BLaER1 (cell line): ENCODE results near the gene NTPCR.

Experiments used
- H3K27ac ChIP-seq: shearing (Covaris generic); formaldehyde crosslinking; 2 replicates; pipeline ENCODE4 v1.8.1; 2022
- H3K27me3 ChIP-seq: shearing (Covaris generic); formaldehyde crosslinking; 2 replicates; pipeline ENCODE4 v1.8.1; 2022
- H3K36me3 ChIP-seq: shearing (Covaris generic); formaldehyde crosslinking; 2 replicates; pipeline ENCODE4 v1.8.1; 2022
- H3K4me1 ChIP-seq: shearing (Covaris generic); formaldehyde crosslinking; 2 replicates; pipeline ENCODE4 v1.8.1; 2022
- H3K4me2 ChIP-seq: shearing (Covaris generic); formaldehyde crosslinking; 2 replicates; pipeline ENCODE4 v1.8.1; 2022
- H3K4me3 ChIP-seq: shearing (Covaris generic); formaldehyde crosslinking; 2 replicates; pipeline ENCODE4 v1.8.1; 2022
- H3K9ac ChIP-seq: shearing (Covaris generic); formaldehyde crosslinking; 2 replicates; pipeline ENCODE4 v1.8.1; 2022
- H3K9me3 ChIP-seq: shearing (Covaris generic); formaldehyde crosslinking; 2 replicates; pipeline ENCODE4 v1.8.1; 2022
- H4K20me1 ChIP-seq: shearing (Covaris generic); formaldehyde crosslinking; 2 replicates; pipeline ENCODE4 v1.8.1; 2022
- Cebpa-rat ChIP-seq: shearing (Covaris generic); IDR thresholded peaks from 2 replicates; pipeline ENCODE4 v1.8.1; 2022

The NTPCR gene

DNA sequence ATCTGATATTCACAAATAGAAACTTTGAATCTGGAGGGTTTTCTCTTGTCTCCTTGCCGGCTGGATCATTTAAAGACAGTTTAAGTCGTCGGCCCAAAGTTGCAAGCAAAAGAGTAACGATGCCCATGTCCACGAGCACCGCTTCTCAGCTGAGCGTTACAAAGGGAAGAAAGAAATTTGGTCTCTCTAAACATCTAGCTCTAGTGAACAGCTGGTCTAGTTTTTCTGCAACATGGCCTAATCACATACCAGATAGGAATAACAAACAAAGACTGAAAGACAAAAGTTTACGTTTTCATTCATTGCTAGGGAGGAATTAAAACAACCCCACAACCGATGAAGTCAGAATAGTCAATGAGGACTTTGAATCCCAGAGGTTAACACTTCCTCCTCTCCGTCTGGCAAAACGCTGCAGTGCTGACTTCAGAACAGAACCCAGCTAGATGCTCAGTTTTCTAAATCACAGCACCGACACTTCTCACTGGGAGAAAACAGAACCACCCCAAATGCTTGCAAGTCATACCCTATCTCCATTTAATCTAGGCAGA is 69.4 kb downstream of the NTPCR start:
- no peaks in the 10 kb centered on the region for H4K20me1 ChIP-seq

GRCh38 chr1:233020426-233020825 is 70.0 kb downstream of the NTPCR start:
- Histone ChIP-seq H3K4me2 (peak overlapping the region; percentile 50), H3K36me3 (0 out of 2 replicates have a peak, but pooled peaks cover 6% of the 10 kb centered on the region), H3K9me3 (no peaks in the 10 kb centered on the region), H3K4me3 (no peak overlapping the region), H4K20me1 (no peaks in the 10 kb centered on the region), H3K4me1 (peaks cover 17% of the 10 kb centered on the region), H3K27me3 (no peaks in the 10 kb centered on the region), H3K9ac (no peak overlapping the region), H3K27ac (no peak overlapping the region)
- no peak for TF ChIP-seq Cebpa-rat

More for the DNA sequence above, 69.4 kb downstream of the NTPCR start:
- Histone ChIP-seq H3K4me2 (peak overlapping the region; percentile 50), H3K36me3 (0 out of 2 replicates have a peak, but pooled peaks cover 6% of the 10 kb centered on the region), H3K9me3 (no peaks in the 10 kb centered on the region), H3K4me1 (peaks cover 17% of the 10 kb centered on the region), H3K27ac (no peak overlapping the region), H3K9ac (no peak overlapping the region), H3K4me3 (no peak overlapping the region), H3K27me3 (no peaks in the 10 kb centered on the region)
- TF ChIP-seq Cebpa-rat = no peak

- no peak overlapping the region for H3K4me2 ChIP-seq
- H3K9me3 ChIP-seq = no peaks in the 10 kb centered on the region
- no peaks in the 10 kb centered on the region for H3K27me3 ChIP-seq
- no peak overlapping the region for H3K9ac ChIP-seq
- no peak for TF ChIP-seq Cebpa-rat
- no peaks in the 10 kb centered on the region for H4K20me1 ChIP-seq
- H3K36me3 ChIP-seq = 0 out of 2 replicates have a peak, but pooled peaks cover 6% of the 10 kb centered on the region
- peaks cover 12% of the 10 kb centered on the region for H3K4me1 ChIP-seq
- no peak overlapping the region for H3K27ac ChIP-seq
- H3K4me3 ChIP-seq = no peak overlapping the region
Measured at GRCh38 chr1:233022246-233022645, 71.8 kb downstream of the NTPCR start.

DNA sequence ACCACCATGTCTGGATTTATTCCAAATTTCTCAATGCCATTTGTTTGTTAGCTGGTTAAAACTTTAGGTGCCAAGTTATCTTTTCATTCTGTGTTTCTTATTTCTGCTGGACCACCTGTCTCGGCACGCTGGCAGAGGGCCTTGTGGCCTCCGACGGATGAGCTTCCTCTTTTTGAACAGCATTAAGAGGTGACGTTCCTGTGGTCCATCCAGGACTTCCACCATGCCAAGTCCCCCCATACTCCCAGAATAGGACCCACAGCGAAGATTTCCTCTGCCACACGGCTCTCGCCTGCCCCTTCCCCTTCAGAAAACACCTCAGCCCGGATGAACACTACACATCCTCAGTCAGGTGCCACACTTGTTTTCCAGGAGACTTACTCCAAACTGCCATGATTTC is 73.8 kb downstream of the NTPCR start:
- 0 out of 2 replicates have a peak, but pooled peaks cover 4% of the 10 kb centered on the region for H3K36me3 ChIP-seq
- H3K9me3 ChIP-seq = no peaks in the 10 kb centered on the region
- H3K4me1 ChIP-seq = peaks cover 19% of the 10 kb centered on the region
- H3K4me2 ChIP-seq = no peak overlapping the region
- H3K27me3 ChIP-seq = no peaks in the 10 kb centered on the region
- no peak overlapping the region for H3K4me3 ChIP-seq
- no peak for TF ChIP-seq Cebpa-rat
- no peak overlapping the region for H3K9ac ChIP-seq
- no peak overlapping the region for H3K27ac ChIP-seq
- H4K20me1 ChIP-seq = no peaks in the 10 kb centered on the region

DNA sequence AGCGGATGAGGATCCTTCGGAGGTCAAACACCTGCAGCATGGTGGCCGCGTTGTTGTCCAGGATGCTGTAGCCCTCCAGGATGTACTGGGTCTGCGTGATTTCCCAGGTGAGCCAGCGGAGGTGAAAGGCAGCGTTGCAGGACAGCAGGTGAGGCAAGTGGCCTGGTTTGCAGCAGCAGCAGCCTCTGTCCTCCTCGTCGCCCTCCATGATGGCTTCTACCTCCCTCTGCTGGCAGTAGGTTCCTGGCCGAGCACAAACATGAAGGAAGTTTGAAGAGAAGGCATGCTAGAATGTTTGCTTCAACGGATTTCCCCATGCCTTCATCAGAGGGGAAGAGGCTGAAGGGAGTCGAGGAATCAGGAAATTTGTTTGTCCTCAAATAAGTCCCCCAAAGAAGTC is 74.7 kb downstream of the NTPCR start:
- Histone ChIP-seq H3K9ac (no peak overlapping the region), H3K4me2 (no peak overlapping the region), H3K27ac (no peak overlapping the region), H4K20me1 (no peaks in the 10 kb centered on the region), H3K36me3 (no peaks in the 10 kb centered on the region), H3K9me3 (no peaks in the 10 kb centered on the region), H3K4me1 (peaks cover 17% of the 10 kb centered on the region), H3K4me3 (no peak overlapping the region), H3K27me3 (no peaks in the 10 kb centered on the region)
- TF ChIP-seq Cebpa-rat = no peak

DNA sequence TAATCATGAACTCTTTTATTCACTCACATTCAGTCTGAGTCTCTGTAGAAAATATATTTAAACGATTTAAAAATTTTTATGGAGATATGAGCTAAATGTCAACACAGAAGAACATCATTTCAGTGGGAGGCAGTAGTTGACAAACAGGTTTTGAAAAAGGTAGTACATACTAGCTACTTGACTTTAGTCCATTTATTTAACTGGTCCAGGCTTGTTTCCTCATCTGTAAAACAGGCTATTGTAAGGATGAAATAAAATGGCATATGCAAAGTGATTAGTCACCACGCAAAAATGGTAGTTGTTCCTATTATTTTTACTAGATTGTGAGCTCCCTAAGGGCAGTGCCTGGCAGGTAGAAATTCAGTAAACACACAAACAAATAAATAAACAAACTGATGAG is 75.2 kb downstream of the NTPCR start:
- no peak for TF ChIP-seq Cebpa-rat
- H3K4me2 ChIP-seq = no peak overlapping the region

DNA sequence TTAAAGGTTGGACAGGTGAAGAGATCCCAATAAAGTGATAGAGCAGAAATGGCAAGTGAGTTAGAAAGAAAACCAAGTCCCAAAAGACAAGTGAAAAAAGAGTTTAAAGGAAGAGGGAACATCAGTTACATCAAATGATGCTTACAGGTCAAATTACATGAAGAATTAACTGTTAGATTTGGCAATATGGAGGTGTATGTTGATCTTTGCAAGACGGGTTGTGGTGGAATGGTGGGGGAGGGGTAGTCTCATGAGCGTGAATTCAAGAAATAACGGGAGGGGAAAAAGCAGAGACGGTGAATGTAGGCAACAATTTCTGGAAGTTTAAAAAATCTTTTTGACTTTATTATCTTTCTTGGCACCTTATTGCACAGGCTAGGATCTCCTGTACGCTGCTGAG is 76.6 kb downstream of the NTPCR start:
- Histone ChIP-seq H3K9me3 (no peaks in the 10 kb centered on the region), H3K27ac (no peak overlapping the region), H3K4me1 (peaks cover 7% of the 10 kb centered on the region; the same call in 1 of the 2 replicates), H3K9ac (no peak overlapping the region), H3K4me2 (no peak overlapping the region), H4K20me1 (no peaks in the 10 kb centered on the region), H3K36me3 (no peaks in the 10 kb centered on the region), H3K27me3 (no peaks in the 10 kb centered on the region), H3K4me3 (no peak overlapping the region)
- no peak for TF ChIP-seq Cebpa-rat

More for the DNA sequence above, 75.2 kb downstream of the NTPCR start:
- no peaks in the 10 kb centered on the region for H3K9me3 ChIP-seq
- peaks cover 13% of the 10 kb centered on the region for H3K4me1 ChIP-seq
- no peak overlapping the region for H3K27ac ChIP-seq
- no peak overlapping the region for H3K9ac ChIP-seq
- H3K27me3 ChIP-seq = no peaks in the 10 kb centered on the region
- no peaks in the 10 kb centered on the region for H3K36me3 ChIP-seq
- no peak overlapping the region for H3K4me3 ChIP-seq
- no peaks in the 10 kb centered on the region for H4K20me1 ChIP-seq

DNA sequence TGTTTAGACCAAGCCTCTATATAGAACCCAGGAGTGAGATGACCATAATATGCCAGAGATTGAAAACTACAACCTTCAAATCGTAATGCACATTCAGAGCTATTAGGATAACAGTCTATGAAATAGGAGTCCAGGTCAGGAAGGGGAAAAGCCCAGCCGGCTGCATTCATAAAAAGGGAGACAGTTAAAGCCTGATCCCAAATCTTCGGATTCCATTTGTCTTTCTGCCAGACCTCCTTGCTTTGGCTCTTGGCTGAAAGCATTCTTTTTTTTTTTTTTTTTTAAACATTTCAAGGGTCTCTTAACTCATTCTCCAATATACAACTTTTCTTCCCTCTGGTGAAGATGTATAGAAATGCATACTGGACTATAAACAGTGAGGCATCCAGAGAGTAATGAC is 81.1 kb downstream of the NTPCR start:
- Histone ChIP-seq H3K4me2 (no peak overlapping the region), H3K27me3 (no peaks in the 10 kb centered on the region), H3K4me1 (peaks cover 7% of the 10 kb centered on the region; the same call in 1 of the 2 replicates), H3K27ac (no peak overlapping the region), H3K9me3 (no peaks in the 10 kb centered on the region), H4K20me1 (no peaks in the 10 kb centered on the region), H3K9ac (no peak overlapping the region), H3K36me3 (no peaks in the 10 kb centered on the region), H3K4me3 (no peak overlapping the region)
- no peak for TF ChIP-seq Cebpa-rat

DNA sequence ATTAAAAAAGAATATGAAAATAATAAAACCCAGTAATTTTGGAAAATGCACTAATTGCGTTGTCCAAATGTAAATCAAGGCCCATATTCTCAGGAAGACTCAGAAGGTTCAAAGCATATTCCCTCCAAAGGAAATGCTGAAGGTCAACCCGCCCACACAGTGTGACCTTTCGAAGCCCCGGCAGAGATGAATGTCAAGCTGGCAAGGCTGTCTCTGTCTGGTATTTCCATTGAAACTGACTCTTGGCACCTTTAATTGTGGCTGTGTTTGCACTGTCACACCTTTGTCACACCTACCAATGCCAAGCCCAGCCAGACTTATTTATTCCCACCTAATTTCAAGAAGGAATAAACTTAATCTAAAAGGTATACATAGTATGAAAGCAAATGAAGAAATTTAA is 82.5 kb downstream of the NTPCR start:
- Histone ChIP-seq H3K9ac (no peak overlapping the region), H3K4me2 (no peak overlapping the region), H4K20me1 (no peaks in the 10 kb centered on the region), H3K9me3 (no peaks in the 10 kb centered on the region), H3K4me1 (0 out of 2 replicates have a peak, but pooled peaks cover under 1% of the 10 kb centered on the region), H3K27ac (no peak overlapping the region), H3K36me3 (no peaks in the 10 kb centered on the region), H3K4me3 (no peak overlapping the region), H3K27me3 (no peaks in the 10 kb centered on the region)
- no peak for TF ChIP-seq Cebpa-rat

- TF ChIP-seq Cebpa-rat = no peak
- H3K4me3 ChIP-seq = no peak overlapping the region
- H3K27me3 ChIP-seq = no peaks in the 10 kb centered on the region
- H3K4me2 ChIP-seq = no peak overlapping the region
- H3K27ac ChIP-seq = no peak overlapping the region
- no peak overlapping the region for H3K9ac ChIP-seq
- H3K36me3 ChIP-seq = no peaks in the 10 kb centered on the region
- no peaks in the 10 kb centered on the region for H3K9me3 ChIP-seq
- H3K4me1 ChIP-seq = no peaks in the 10 kb centered on the region
- H4K20me1 ChIP-seq = no peaks in the 10 kb centered on the region
Measured at GRCh38 chr1:233033361-233033760, 83.0 kb downstream of the NTPCR start.
